Measurements from ENCODE around the gene TAF6. TPM values are rescaled to one million over a fixed set of nuclear protein-coding genes. Genes with fewer than 3 reads are reported as not detected.
A peak's percentile ranks its signal among the peaks of the same experiment; 100 is the strongest.

Gene TAF6
- total and polyA plus RNA-seq, 4 donors = 25.3 to 73.2 (median 44.3) TPM

GRCh38 chr7:100158229-100159098 is 39.3 kb upstream of the TAF6 start, which contains the start of gene TRAPPC14:
Gene TRAPPC14 (minus strand): TSS chr7:100158723. CDS start chr7:100158499, 224 bp downstream.
- WGBS (ENCODE audit: insufficient coverage) = 0% methylated on average over 82 of the region's 87 CpGs
- peaks cover 39% of the 10 kb centered on the region for H3K36me3 ChIP-seq (ENCODE audit: control insufficient read depth, insufficient read depth, low read length)
- no peaks in the 10 kb centered on the region for H3K9me3 ChIP-seq (ENCODE audit: control insufficient read depth, insufficient read depth, low read length)
- no peaks in the 10 kb centered on the region for H3K27me3 ChIP-seq (ENCODE audit: control insufficient read depth, insufficient read depth, low read length)
- H3K27ac ChIP-seq (ENCODE audit: low read depth, low read length) = peak within 1 kb of the TSS; percentile 88
- peaks cover 29% of the 10 kb centered on the region for H3K4me1 ChIP-seq (ENCODE audit: control insufficient read depth, insufficient read depth, low read length)
- peak within 1 kb of the TSS; percentile 66 for H3K4me3 ChIP-seq (ENCODE audit: low read depth, low read length)
- peak; percentile 58 to 96 (median 82) for DNase-seq (ENCODE audit: low read depth in 4 of 6, low spot score in 6 of 6)

- peak overlapping the region; percentile 66 for H3K4me3 ChIP-seq (ENCODE audit: low read depth, low read length)
- H3K27ac ChIP-seq (ENCODE audit: low read depth, low read length) = no peak overlapping the region
- H3K27me3 ChIP-seq (ENCODE audit: control insufficient read depth, insufficient read depth, low read length) = no peaks in the 10 kb centered on the region
- 14% methylated on average over 21 of the region's 32 CpGs for WGBS (ENCODE audit: insufficient coverage)
- peaks cover 26% of the 10 kb centered on the region for H3K4me1 ChIP-seq (ENCODE audit: control insufficient read depth, insufficient read depth, low read length)
- H3K36me3 ChIP-seq (ENCODE audit: control insufficient read depth, insufficient read depth, low read length) = peaks cover 45% of the 10 kb centered on the region
- DNase-seq (ENCODE audit: low read depth in 4 of 6, low spot score in 6 of 6) = no peak
- no peaks in the 10 kb centered on the region for H3K9me3 ChIP-seq (ENCODE audit: control insufficient read depth, insufficient read depth, low read length)
These were observed 38.4 kb upstream of the TAF6 start for GRCh38 chr7:100157334-100158228.

DNA sequence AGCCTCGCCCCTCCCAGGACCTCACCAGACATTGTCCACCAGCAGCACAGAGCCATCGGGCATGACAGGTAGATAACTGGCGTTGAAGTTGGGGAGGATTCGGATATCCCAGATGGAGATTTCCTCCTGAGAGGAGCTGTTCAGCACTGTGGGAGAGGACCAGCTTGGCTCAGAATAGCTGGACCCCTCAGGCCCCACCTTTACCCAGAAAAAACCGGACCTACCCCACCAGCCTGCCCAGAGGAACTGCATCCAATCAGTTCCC is 37.8 kb upstream of the TAF6 start:
- no peak overlapping the region for H3K4me3 ChIP-seq (ENCODE audit: low read depth, low read length)
- H3K27ac ChIP-seq (ENCODE audit: low read depth, low read length) = no peak overlapping the region
- no peaks in the 10 kb centered on the region for H3K9me3 ChIP-seq (ENCODE audit: control insufficient read depth, insufficient read depth, low read length)
- no peak for DNase-seq (ENCODE audit: low read depth in 4 of 6, low spot score in 6 of 6)
- H3K27me3 ChIP-seq (ENCODE audit: control insufficient read depth, insufficient read depth, low read length) = no peaks in the 10 kb centered on the region
- H3K36me3 ChIP-seq (ENCODE audit: control insufficient read depth, insufficient read depth, low read length) = peaks cover 45% of the 10 kb centered on the region
- H3K4me1 ChIP-seq (ENCODE audit: control insufficient read depth, insufficient read depth, low read length) = peaks cover 26% of the 10 kb centered on the region
- 17% methylated on average over 1 of the region's 5 CpGs for WGBS (ENCODE audit: insufficient coverage)

- WGBS (ENCODE audit: insufficient coverage) = 96% methylated on average over 9 of the region's 16 CpGs
These were observed 37.3 kb upstream of the TAF6 start for GRCh38 chr7:100156331-100157068.

DNA sequence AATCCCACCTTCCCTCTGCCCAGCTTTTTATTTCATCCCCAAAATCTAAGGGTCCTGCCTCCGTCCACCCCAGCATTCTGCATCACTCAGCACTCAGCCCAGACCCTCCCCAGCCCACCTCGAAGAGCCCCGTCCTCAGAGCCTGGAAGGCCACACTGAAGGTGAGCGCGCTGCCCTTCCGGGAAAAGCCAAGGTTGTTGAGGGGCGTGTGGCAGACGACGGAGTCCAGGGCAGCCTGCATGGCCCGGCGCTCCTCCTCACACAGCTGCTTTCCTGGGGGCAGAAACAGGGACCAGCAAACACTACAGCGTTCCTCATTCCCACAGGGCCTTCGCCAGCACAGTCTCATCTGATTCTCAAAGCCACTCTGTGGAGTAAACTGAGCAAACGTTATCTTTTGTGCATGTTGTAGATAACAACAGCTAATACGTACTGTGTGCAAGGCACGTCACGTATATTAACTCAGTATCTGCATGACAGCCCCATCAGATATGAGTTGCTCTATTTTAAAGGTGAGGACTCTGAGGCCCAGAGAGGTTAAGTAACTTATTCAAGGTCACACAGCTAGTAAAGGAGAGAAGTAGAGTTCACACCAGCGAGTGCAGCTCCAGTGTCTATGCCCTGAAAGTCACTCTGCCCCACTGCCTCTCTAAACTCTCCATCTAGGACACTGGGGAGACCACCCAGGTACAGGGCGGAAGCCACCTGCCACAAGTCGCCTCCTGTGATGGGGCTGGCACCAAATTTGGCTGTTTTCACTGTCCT is 36.6 kb upstream of the TAF6 start:
- Histone ChIP-seq H3K4me1 (ENCODE audit: control insufficient read depth, insufficient read depth, low read length) (peaks cover 26% of the 10 kb centered on the region), H3K36me3 (ENCODE audit: control insufficient read depth, insufficient read depth, low read length) (peaks cover 49% of the 10 kb centered on the region)

More at GRCh38 chr7:100156331-100157068, 37.3 kb upstream of the TAF6 start:
- no peak overlapping the region for H3K4me3 ChIP-seq (ENCODE audit: low read depth, low read length)
- peaks cover 26% of the 10 kb centered on the region for H3K4me1 ChIP-seq (ENCODE audit: control insufficient read depth, insufficient read depth, low read length)
- no peaks in the 10 kb centered on the region for H3K9me3 ChIP-seq (ENCODE audit: control insufficient read depth, insufficient read depth, low read length)
- peaks cover 48% of the 10 kb centered on the region for H3K36me3 ChIP-seq (ENCODE audit: control insufficient read depth, insufficient read depth, low read length)
- no peak overlapping the region for H3K27ac ChIP-seq (ENCODE audit: low read depth, low read length)
- no peak for DNase-seq (ENCODE audit: low read depth in 4 of 6, low spot score in 6 of 6)
- no peaks in the 10 kb centered on the region for H3K27me3 ChIP-seq (ENCODE audit: control insufficient read depth, insufficient read depth, low read length)

DNA sequence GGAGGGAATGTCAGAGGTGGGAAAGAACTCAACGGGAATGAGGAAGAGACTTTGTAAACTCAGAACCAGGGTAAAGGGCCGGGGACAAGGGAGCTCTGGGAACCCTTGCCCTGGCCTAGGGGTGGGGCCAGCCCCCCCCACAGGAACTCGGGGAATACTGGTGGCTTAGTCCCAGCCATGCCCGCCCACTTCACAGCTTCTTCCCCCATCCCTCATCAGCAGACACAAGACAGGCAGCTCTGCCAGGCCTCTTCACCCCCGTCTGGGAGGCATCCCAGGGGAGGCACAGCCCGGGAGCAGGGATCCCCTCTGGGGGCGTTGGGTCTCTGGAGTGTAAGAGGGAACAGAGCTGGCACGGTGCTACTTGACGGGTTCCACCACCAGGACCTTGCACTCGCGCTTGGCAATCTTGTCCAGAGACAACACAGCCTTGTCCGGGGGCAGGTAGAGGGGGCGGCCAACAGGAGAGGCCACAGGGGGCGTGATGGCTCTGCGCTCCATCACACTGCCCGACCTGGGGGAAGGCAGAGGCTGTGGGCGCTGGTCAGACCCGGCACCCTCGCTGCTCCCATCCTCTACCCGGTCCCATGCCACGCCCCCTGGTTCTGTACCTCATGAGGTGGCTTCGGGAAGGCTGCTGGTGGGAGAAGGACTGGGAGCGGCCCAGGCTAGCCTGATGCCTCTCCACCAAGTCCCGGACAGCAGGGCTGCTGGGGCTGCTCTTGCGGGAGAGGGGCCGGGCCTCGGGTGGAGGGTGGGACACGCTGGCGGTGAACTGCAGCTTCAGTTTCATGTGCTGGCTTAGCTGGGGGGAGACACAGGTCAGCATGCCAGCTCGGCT is 35.7 kb upstream of the TAF6 start:
- Histone ChIP-seq H3K27me3 (ENCODE audit: control insufficient read depth, insufficient read depth, low read length) (no peaks in the 10 kb centered on the region), H3K27ac (ENCODE audit: low read depth, low read length) (no peak overlapping the region), H3K4me1 (ENCODE audit: control insufficient read depth, insufficient read depth, low read length) (peaks cover 28% of the 10 kb centered on the region), H3K36me3 (ENCODE audit: control insufficient read depth, insufficient read depth, low read length) (peaks cover 47% of the 10 kb centered on the region), H3K4me3 (ENCODE audit: low read depth, low read length) (no peak overlapping the region), H3K9me3 (ENCODE audit: control insufficient read depth, insufficient read depth, low read length) (no peaks in the 10 kb centered on the region)
- WGBS (ENCODE audit: insufficient coverage) = 84% methylated on average over 26 of the region's 30 CpGs
- DNase-seq (ENCODE audit: low read depth in 4 of 6, low spot score in 6 of 6) = no peak

More for the DNA sequence above, 36.6 kb upstream of the TAF6 start:
- H3K4me3 ChIP-seq (ENCODE audit: low read depth, low read length) = no peak overlapping the region
- no peaks in the 10 kb centered on the region for H3K9me3 ChIP-seq (ENCODE audit: control insufficient read depth, insufficient read depth, low read length)
- no peak for DNase-seq (ENCODE audit: low read depth in 4 of 6, low spot score in 6 of 6)
- 92% methylated on average over 17 of the region's 20 CpGs for WGBS (ENCODE audit: insufficient coverage)
- H3K27me3 ChIP-seq (ENCODE audit: control insufficient read depth, insufficient read depth, low read length) = no peaks in the 10 kb centered on the region
- H3K27ac ChIP-seq (ENCODE audit: low read depth, low read length) = no peak overlapping the region

- 75% methylated on average over 2 of the region's 16 CpGs for WGBS (ENCODE audit: insufficient coverage)
- no peak for DNase-seq (ENCODE audit: low read depth in 4 of 6, low spot score in 6 of 6)
- Histone ChIP-seq H3K36me3 (ENCODE audit: control insufficient read depth, insufficient read depth, low read length) (peaks cover 47% of the 10 kb centered on the region), H3K4me1 (ENCODE audit: control insufficient read depth, insufficient read depth, low read length) (peaks cover 33% of the 10 kb centered on the region), H3K4me3 (ENCODE audit: low read depth, low read length) (no peak overlapping the region), H3K27me3 (ENCODE audit: control insufficient read depth, insufficient read depth, low read length) (no peaks in the 10 kb centered on the region), H3K27ac (ENCODE audit: low read depth, low read length) (no peak overlapping the region), H3K9me3 (ENCODE audit: control insufficient read depth, insufficient read depth, low read length) (no peaks in the 10 kb centered on the region)
These were observed 34.8 kb upstream of the TAF6 start for GRCh38 chr7:100153708-100154535.
